ENCODE data around the gene NLGN4Y. TPM values are rescaled to one million over a fixed set of nuclear protein-coding genes. Genes with fewer than 3 reads are reported as not detected.

The NLGN4Y gene
- total RNA-seq, 2 donors from 2014 or later, result 36.7 TPM; not detected in 1

DNA sequence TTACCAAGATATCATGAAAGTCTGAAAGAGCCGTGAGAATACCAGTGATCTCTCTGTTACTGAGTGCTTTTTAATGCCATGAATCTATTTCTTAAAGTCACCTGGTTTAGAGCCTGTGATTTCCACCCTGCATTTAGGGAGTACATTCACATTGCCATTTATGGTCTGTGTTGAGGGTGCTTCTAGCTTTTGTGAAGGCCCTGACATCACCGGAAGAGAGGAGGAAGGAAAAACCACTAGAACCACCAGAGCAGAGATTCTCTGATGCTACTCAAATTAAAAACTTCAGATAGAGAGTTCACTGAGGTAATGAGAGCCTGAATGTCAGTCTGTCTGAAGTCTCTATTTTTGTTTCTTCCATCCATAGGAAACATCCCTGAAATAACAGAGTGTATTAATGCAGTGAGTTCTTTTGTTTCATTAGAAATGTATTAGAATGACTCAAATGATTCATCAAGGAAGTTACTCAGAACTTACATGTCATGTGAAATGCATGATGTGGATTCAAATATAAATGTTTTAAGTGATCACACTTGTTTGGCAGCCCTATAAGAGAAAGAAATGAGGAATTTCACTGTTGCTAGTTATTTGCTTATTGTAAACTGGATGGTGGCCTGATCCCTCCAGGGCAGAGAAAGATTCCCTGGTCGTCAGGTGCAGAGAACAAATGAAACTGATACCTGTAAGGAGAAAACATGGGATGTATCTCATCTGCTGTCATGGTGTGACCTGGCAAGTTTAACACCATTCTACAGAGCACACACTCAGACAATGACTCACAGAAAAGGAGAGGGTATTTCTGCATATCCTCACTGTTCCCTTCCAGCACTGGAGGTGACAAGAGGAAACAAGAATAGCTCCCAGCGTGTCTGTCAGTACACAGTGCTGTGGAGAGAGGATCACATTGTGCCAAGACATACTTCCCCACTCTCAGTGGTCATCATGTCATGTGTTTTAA is 310.1 kb downstream of the NLGN4Y start:
- Mint-ChIP-seq H3K4me1 (no peaks in the 10 kb centered on the region), H3K27me3 (ENCODE audit: insufficient read depth) (no peaks in the 10 kb centered on the region), H3K36me3 (ENCODE audit: low read depth) (no peaks in the 10 kb centered on the region), H3K4me3 (no peak overlapping the region), H3K9me3 (no peaks in the 10 kb centered on the region), H3K27ac (no peak overlapping the region)
- WGBS, 2 experiments (ENCODE audit: insufficient coverage in 1 of 2, insufficient read length in 1 of 2), result 96 to 100% methylated on average over 1 to 3 of the region's 4 CpGs
- Histone ChIP-seq H3K4me1 (ENCODE audit: control insufficient read depth, insufficient read depth, low read length) (no peaks in the 10 kb centered on the region), H3K9ac (ENCODE audit: extremely low read depth, low read length, poor library complexity, severe bottlenecking) (no peak overlapping the region), H3K4me3 (ENCODE audit: low read length) (no peak overlapping the region), H3K36me3 (ENCODE audit: control insufficient read depth, insufficient read depth, low read length) (peaks cover 12% of the 10 kb centered on the region), H3K9me3 (ENCODE audit: control insufficient read depth, low read length) (peaks cover 9% of the 10 kb centered on the region), H3K27me3 (ENCODE audit: control insufficient read depth, insufficient read depth, low read length, poor library complexity, severe bottlenecking) (no peaks in the 10 kb centered on the region), H3K27ac (ENCODE audit: low read depth, low read length) (no peak overlapping the region)
- no peak for DNase-seq
- TF ChIP-seq CTCF (conservative IDR thresholded peaks at IDR 0.05), result no peak

DNA sequence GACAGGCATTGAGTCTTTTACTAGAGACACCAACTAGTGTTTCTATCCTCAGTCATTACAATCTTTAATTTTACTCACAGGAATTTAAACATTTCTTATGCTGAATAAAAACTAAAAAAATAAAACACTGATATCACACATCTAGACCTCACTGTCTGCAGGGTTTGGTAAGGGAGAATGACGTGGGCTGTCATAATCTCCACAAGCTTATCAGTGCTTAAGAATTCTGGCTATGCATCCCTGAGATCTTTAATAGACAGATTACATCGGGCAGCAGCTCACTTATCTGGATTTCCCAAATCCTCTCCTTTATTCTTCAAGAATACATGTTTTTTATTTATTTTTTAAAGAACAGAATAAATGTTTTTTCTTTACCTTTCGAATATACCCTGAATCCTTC is 313.1 kb downstream of the NLGN4Y start:
- Histone ChIP-seq H3K27me3 (ENCODE audit: control insufficient read depth, insufficient read depth, low read length, poor library complexity, severe bottlenecking) (no peaks in the 10 kb centered on the region), H3K4me3 (ENCODE audit: low read length) (no peak overlapping the region), H3K36me3 (ENCODE audit: control insufficient read depth, insufficient read depth, low read length) (peaks cover 4% of the 10 kb centered on the region), H3K9ac (ENCODE audit: extremely low read depth, low read length, poor library complexity, severe bottlenecking) (no peak overlapping the region), H3K9me3 (ENCODE audit: control insufficient read depth, low read length) (peaks cover under 1% of the 10 kb centered on the region), H3K27ac (ENCODE audit: low read depth, low read length) (no peak overlapping the region), H3K4me1 (ENCODE audit: control insufficient read depth, insufficient read depth, low read length) (no peaks in the 10 kb centered on the region)
- DNase-seq, result no peak
- no peaks in the 10 kb centered on the region for H3K27me3 Mint-ChIP-seq (ENCODE audit: insufficient read depth)
- H3K4me3 Mint-ChIP-seq, result no peak overlapping the region
- H3K4me1 Mint-ChIP-seq, result no peaks in the 10 kb centered on the region
- H3K9me3 Mint-ChIP-seq, result no peaks in the 10 kb centered on the region
- 82% methylated on average over 3 of the region's 3 CpGs; no CpG with 5 or more reads in 1 of the 2 experiments for WGBS, 2 experiments (ENCODE audit: insufficient coverage in 1 of 2, insufficient read length in 1 of 2)
- H3K36me3 Mint-ChIP-seq (ENCODE audit: low read depth), result no peaks in the 10 kb centered on the region
- no peak for TF ChIP-seq CTCF (conservative IDR thresholded peaks at IDR 0.05)
- no peak overlapping the region for H3K27ac Mint-ChIP-seq

DNA sequence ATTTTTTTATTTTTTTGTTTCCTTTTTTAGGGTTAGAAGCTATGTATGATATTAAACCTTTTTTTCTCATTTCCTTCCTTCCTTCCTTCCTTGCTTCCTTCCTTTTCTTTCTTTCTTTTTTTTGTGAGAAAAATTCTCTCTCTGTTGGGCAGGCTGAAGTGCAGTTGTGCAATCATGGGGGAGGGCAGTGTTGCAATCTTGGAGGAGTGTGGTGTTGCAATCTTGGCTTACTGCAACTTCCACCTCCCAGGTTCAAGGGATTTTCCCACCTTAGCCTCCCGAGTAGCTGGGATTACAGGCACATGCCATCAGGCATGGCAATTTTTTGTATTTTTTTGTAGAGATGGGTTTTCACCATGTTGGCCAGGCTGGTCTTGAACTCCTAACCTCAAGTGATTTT is 326.4 kb downstream of the NLGN4Y start:
- Mint-ChIP-seq H3K4me1 (no peaks in the 10 kb centered on the region), H3K27me3 (ENCODE audit: insufficient read depth) (no peaks in the 10 kb centered on the region), H3K4me3 (no peak overlapping the region), H3K27ac (no peak overlapping the region), H3K9me3 (no peaks in the 10 kb centered on the region), H3K36me3 (ENCODE audit: low read depth) (no peaks in the 10 kb centered on the region)
- Histone ChIP-seq H3K4me1 (ENCODE audit: control insufficient read depth, insufficient read depth, low read length) (no peaks in the 10 kb centered on the region), H3K9me3 (ENCODE audit: control insufficient read depth, low read length) (no peaks in the 10 kb centered on the region), H3K27me3 (ENCODE audit: control insufficient read depth, insufficient read depth, low read length, poor library complexity, severe bottlenecking) (no peaks in the 10 kb centered on the region), H3K27ac (ENCODE audit: low read depth, low read length) (no peak overlapping the region), H3K36me3 (ENCODE audit: control insufficient read depth, insufficient read depth, low read length) (no peaks in the 10 kb centered on the region), H3K9ac (ENCODE audit: extremely low read depth, low read length, poor library complexity, severe bottlenecking) (no peak overlapping the region), H3K4me3 (ENCODE audit: low read length) (no peak overlapping the region)
- no CpG with 5 or more reads among the region's 1 CpG for WGBS, 2 experiments (ENCODE audit: insufficient coverage in 1 of 2, insufficient read length in 1 of 2)
- no peak for TF ChIP-seq CTCF (conservative IDR thresholded peaks at IDR 0.05)
- no peak for DNase-seq

Data from endodermal cell (in vitro differentiated cells).